ENCODE results near the gene CYP4F8. TPM values are rescaled to one million over a fixed set of nuclear protein-coding genes. Genes with fewer than 3 reads are reported as not detected.

The CYP4F8 gene
- total RNA-seq, 1 experiment from 2014 or later = not detected

- H3K4me1 Mint-ChIP-seq = no peaks in the 10 kb centered on the region
- ChIA-PET CTCF (no interaction called here), POLR2A (no interaction called here)
- TF ChIP-seq ZNF416 (CRISPR knock-in tag; IDR thresholded peaks at IDR 0.05) (no peak), TEAD1 (CRISPR knock-in tag; IDR thresholded peaks at IDR 0.05) (no peak), ZNF219 (CRISPR knock-in tag; IDR thresholded peaks at IDR 0.05; ENCODE audit: borderline replicate concordance) (no peak), SMAD3 (CRISPR knock-in tag; IDR thresholded peaks at IDR 0.05; ENCODE audit: borderline replicate concordance) (no peak), ATF1 (CRISPR knock-in tag; IDR thresholded peaks at IDR 0.05) (no peak)
- ATAC-seq (no peak), DNase-seq (ENCODE audit: low spot score) (no peak)
- no peak overlapping the region for H3K4me3 Mint-ChIP-seq
- peaks cover 72% of the 10 kb centered on the region for H3K9me3 Mint-ChIP-seq
- peaks cover 18% of the 10 kb centered on the region for H3K27me3 Mint-ChIP-seq (ENCODE audit: low read depth)
- H3K36me3 Mint-ChIP-seq = peaks cover 27% of the 10 kb centered on the region
- H3K27ac Mint-ChIP-seq = no peak overlapping the region
These were observed 6.8 kb downstream of the CYP4F8 start for GRCh38 chr19:15621801-15622200.

GRCh38 chr19:15622991-15623390, 8.0 kb downstream of the CYP4F8 start:
- no peak overlapping the region for H3K27ac Mint-ChIP-seq

More at GRCh38 chr19:15622991-15623390, 8.0 kb downstream of the CYP4F8 start:
- Mint-ChIP-seq H3K4me3 (no peak overlapping the region), H3K27me3 (ENCODE audit: low read depth) (peaks cover 14% of the 10 kb centered on the region), H3K4me1 (no peaks in the 10 kb centered on the region), H3K9me3 (peaks cover 64% of the 10 kb centered on the region), H3K36me3 (peaks cover 23% of the 10 kb centered on the region)
- no peak for DNase-seq (ENCODE audit: low spot score)
- ATAC-seq = no peak
- TF ChIP-seq PREB (CRISPR knock-in tag; IDR thresholded peaks at IDR 0.05; ENCODE audit: borderline replicate concordance) = no peak
- TF ChIP-seq CTCF (IDR thresholded peaks at IDR 0.05) = no peak
- no peak for TF ChIP-seq RORB (CRISPR knock-in tag; IDR thresholded peaks at IDR 0.05)
- no peak for TF ChIP-seq ATF6 (CRISPR knock-in tag; IDR thresholded peaks at IDR 0.05)
- TF ChIP-seq FOXJ3 (CRISPR knock-in tag; IDR thresholded peaks at IDR 0.05; ENCODE audit: borderline replicate concordance) = no peak
- TF ChIP-seq NR2C2 (CRISPR knock-in tag; IDR thresholded peaks at IDR 0.05) = no peak
- TF ChIP-seq ERG (CRISPR knock-in tag; IDR thresholded peaks at IDR 0.05) = no peak
- TF ChIP-seq CBFB (CRISPR knock-in tag; IDR thresholded peaks at IDR 0.05; ENCODE audit: low read depth) = no peak
- TF ChIP-seq ZNF423 (CRISPR knock-in tag; IDR thresholded peaks at IDR 0.05) = no peak
- TF ChIP-seq CREB1 (CRISPR knock-in tag; IDR thresholded peaks at IDR 0.05) = no peak
- TF ChIP-seq FOXK1 (CRISPR knock-in tag; IDR thresholded peaks at IDR 0.05) = no peak
- TF ChIP-seq SOX15 (CRISPR knock-in tag; IDR thresholded peaks at IDR 0.05) = no peak
- no peak for TF ChIP-seq JUN (CRISPR knock-in tag; IDR thresholded peaks at IDR 0.05)
- no peak for TF ChIP-seq E2F5 (CRISPR knock-in tag; IDR thresholded peaks at IDR 0.05)
- no peak for TF ChIP-seq JAZF1 (CRISPR knock-in tag; IDR thresholded peaks at IDR 0.05)
- no peak for TF ChIP-seq ZNF138 (CRISPR knock-in tag; conservative IDR thresholded peaks at IDR 0.05)
- no peak for TF ChIP-seq CREM (CRISPR knock-in tag; IDR thresholded peaks at IDR 0.05)
- POLR2A ChIA-PET = no interaction called here
- CTCF ChIA-PET = interaction anchor here (0.9 kb wide), 1 partner anchor 219 kb away, joined by 3 read pairs; no protein-coding TSS in a partner anchor

Measured in WTC11 (cell line).